Measurements from ENCODE around the gene CBLB. TPM values are rescaled to one million over a fixed set of nuclear protein-coding genes. Genes with fewer than 3 reads are reported as not detected.

CBLB gene
- total and polyA plus RNA-seq, 4 experiments from 2014 or later: 17.0 to 106 (median 66.6) TPM

GRCh38 chr3:105850593-105850992, 18.2 kb downstream of the CBLB start:
- peaks cover 39% of the 10 kb centered on the region for H3K4me1 ChIP-seq (ENCODE audit: insufficient read depth, low read length)
- H3K27ac ChIP-seq (ENCODE audit: low read depth, low read length): no peak overlapping the region
- H3K9me3 ChIP-seq (ENCODE audit: control insufficient read depth in 1 of 2, low read length in 2 of 2): no peaks in the 10 kb centered on the region
- H3K4me3 Mint-ChIP-seq: peak overlapping the region in 1 of 8 donors; percentile 50
- H3K36me3 ChIP-seq (ENCODE audit: insufficient read depth, low read length): peaks cover 6% of the 10 kb centered on the region
- H3K27me3 ChIP-seq (ENCODE audit: insufficient read depth, low read length): no peaks in the 10 kb centered on the region
- ChIA-PET CTCF (ENCODE audit: partially characterized antibody) (no interaction called here), POLR2A (ENCODE audit: partially characterized antibody) (no interaction called here)
- H3K27ac Mint-ChIP-seq: peak overlapping the region in 1 of 7 donors; percentile 46
- no peak overlapping the region for H3K4me3 ChIP-seq (ENCODE audit: low read length in 2 of 2)
- peaks cover 53 to 61% of the 10 kb centered on the region in 2 donors for H3K36me3 Mint-ChIP-seq
- peaks cover 47 to 65% (median 58%) of the 10 kb centered on the region in 4 donors for H3K4me1 Mint-ChIP-seq
- H3K27me3 Mint-ChIP-seq: no peaks in the 10 kb centered on the region
- H3K9me3 Mint-ChIP-seq: peaks cover 0 to 3% (median 0%) of the 10 kb centered on the region in 8 donors
- no peak for DNase-seq
- intact Hi-C loops (cut with micrococcal nuclease): no loop called here

- Histone ChIP-seq H3K4me1 (ENCODE audit: insufficient read depth, low read length) (peaks cover 56% of the 10 kb centered on the region), H3K36me3 (ENCODE audit: insufficient read depth, low read length) (peaks cover 6% of the 10 kb centered on the region), H3K27me3 (ENCODE audit: insufficient read depth, low read length) (no peaks in the 10 kb centered on the region), H3K4me3 (ENCODE audit: low read length in 2 of 2) (no peak overlapping the region), H3K27ac (ENCODE audit: low read depth, low read length) (no peak overlapping the region), H3K9me3 (ENCODE audit: control insufficient read depth in 1 of 2, low read length in 2 of 2) (no peaks in the 10 kb centered on the region)
- Mint-ChIP-seq H3K4me1 (peaks cover 45 to 69% (median 57%) of the 10 kb centered on the region in 4 donors), H3K9me3 (peaks cover 0 to 3% (median 0%) of the 10 kb centered on the region in 8 donors), H3K4me3 (peak overlapping the region in 2 of 8 donors; percentile 29 to 43), H3K36me3 (peaks cover 44 to 55% of the 10 kb centered on the region in 2 donors), H3K27ac (peak overlapping the region in 2 of 7 donors; percentile 14 to 35), H3K27me3 (no peaks in the 10 kb centered on the region)
- intact Hi-C loops (cut with micrococcal nuclease): loop anchor here (2.0 kb wide), 1 partner anchor 18 kb away; no protein-coding TSS in a partner anchor
- ChIA-PET POLR2A (ENCODE audit: partially characterized antibody) (interaction anchor here (0.5 to 1.0 kb wide), 4 partner anchors 12 to 66 kb away, joined by 3 read pairs; no protein-coding TSS in a partner anchor), CTCF (ENCODE audit: partially characterized antibody) (interaction anchor here (1.5 kb wide), 1 partner anchor 15 kb away, joined by 3 read pairs; no protein-coding TSS in a partner anchor)
- DNase-seq: no peak
Observed at GRCh38 chr3:105848821-105849220, 20.0 kb downstream of the CBLB start.

DNA sequence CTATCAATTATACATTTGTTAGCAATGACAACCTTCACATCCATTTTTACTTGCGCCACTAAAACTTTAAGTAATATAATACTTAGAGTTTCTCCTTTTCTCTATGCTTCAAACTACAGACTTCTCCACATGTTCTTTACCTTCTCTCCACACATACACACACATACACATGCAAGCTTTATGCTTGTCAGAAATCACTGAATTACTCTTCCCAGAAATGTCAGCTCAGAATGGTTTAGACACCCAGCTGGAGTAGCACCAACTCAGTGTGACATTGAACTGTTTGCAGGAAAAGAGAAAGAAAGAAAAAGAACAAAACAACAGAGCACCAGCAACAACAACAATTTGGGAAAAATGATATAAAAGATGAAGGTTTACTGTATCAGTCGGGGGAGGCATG, 20.9 kb downstream of the CBLB start:
- Mint-ChIP-seq H3K9me3 (peaks cover 0 to 3% (median 0%) of the 10 kb centered on the region in 8 donors), H3K27me3 (no peaks in the 10 kb centered on the region), H3K36me3 (peaks cover 38 to 49% of the 10 kb centered on the region in 2 donors), H3K4me3 (peak overlapping the region in 4 of 8 donors; percentile 12 to 77 (median 37)), H3K27ac (peak overlapping the region in 6 of 7 donors; percentile 8 to 62 (median 25)), H3K4me1 (peaks cover 43 to 64% (median 52%) of the 10 kb centered on the region in 4 donors)
- no peaks in the 10 kb centered on the region for H3K27me3 ChIP-seq (ENCODE audit: insufficient read depth, low read length)
- H3K27ac ChIP-seq (ENCODE audit: low read depth, low read length): no peak overlapping the region
- DNase-seq: no peak
- no peak overlapping the region for H3K4me3 ChIP-seq (ENCODE audit: low read length in 2 of 2)
- H3K9me3 ChIP-seq (ENCODE audit: control insufficient read depth in 1 of 2, low read length in 2 of 2): no peaks in the 10 kb centered on the region
- ChIA-PET POLR2A (ENCODE audit: partially characterized antibody) (interaction anchor here (0.8 to 0.9 kb wide), 2 partner anchors 11 to 20 kb away, joined by 3 read pairs; no protein-coding TSS in a partner anchor), CTCF (ENCODE audit: partially characterized antibody) (interaction anchor here (1.3 to 1.5 kb wide), 2 partner anchors 11 to 16 kb away, joined by 3 to 4 read pairs; no protein-coding TSS in a partner anchor)
- peaks cover 56% of the 10 kb centered on the region for H3K4me1 ChIP-seq (ENCODE audit: insufficient read depth, low read length)
- peaks cover under 1% of the 10 kb centered on the region for H3K36me3 ChIP-seq (ENCODE audit: insufficient read depth, low read length)
- intact Hi-C loops (cut with micrococcal nuclease): loop anchor here (2.0 kb wide), 1 partner anchor 19 kb away; no protein-coding TSS in a partner anchor

DNA sequence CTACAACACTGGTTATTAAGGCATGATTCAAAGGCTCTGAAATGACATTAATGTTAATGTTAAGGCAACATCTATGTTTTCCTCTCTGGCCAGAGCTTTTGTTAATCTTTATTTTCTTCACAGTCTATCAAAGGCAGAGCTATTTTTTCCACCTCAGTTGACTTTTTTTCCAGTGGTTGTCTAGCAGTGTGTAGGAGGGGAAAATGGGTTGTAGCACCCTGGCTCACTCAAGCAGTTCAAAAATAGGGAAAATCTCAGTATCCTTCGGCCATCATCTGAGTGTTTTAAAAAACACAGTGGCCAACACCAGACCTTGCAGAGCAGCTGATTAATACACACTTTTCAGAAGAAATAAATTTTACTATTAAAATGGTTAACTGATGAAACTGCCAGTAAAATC, 21.4 kb downstream of the CBLB start:
- Histone ChIP-seq H3K27me3 (ENCODE audit: insufficient read depth, low read length) (no peaks in the 10 kb centered on the region), H3K27ac (ENCODE audit: low read depth, low read length) (no peak overlapping the region), H3K4me3 (ENCODE audit: low read length in 2 of 2) (no peak overlapping the region), H3K36me3 (ENCODE audit: insufficient read depth, low read length) (no peaks in the 10 kb centered on the region), H3K9me3 (ENCODE audit: control insufficient read depth in 1 of 2, low read length in 2 of 2) (no peaks in the 10 kb centered on the region), H3K4me1 (ENCODE audit: insufficient read depth, low read length) (peaks cover 56% of the 10 kb centered on the region)
- Mint-ChIP-seq H3K4me1 (peaks cover 43 to 65% (median 52%) of the 10 kb centered on the region in 4 donors), H3K4me3 (peak overlapping the region in 5 of 8 donors; percentile 20 to 77 (median 58)), H3K9me3 (peaks cover 0 to 3% (median 0%) of the 10 kb centered on the region in 8 donors), H3K27ac (peak overlapping the region; percentile 13 to 59 (median 50)), H3K27me3 (no peaks in the 10 kb centered on the region), H3K36me3 (peaks cover 37 to 46% of the 10 kb centered on the region in 2 donors)
- intact Hi-C loops (cut with micrococcal nuclease): no loop called here
- ChIA-PET CTCF (ENCODE audit: partially characterized antibody) (interaction anchor here (1.3 to 1.5 kb wide), 2 partner anchors 11 to 17 kb away, joined by 3 to 4 read pairs; no protein-coding TSS in a partner anchor), POLR2A (ENCODE audit: partially characterized antibody) (interaction anchor here (0.9 kb wide), 1 partner anchor 20 kb away, joined by 3 read pairs; no protein-coding TSS in a partner anchor)
- no peak for DNase-seq

GRCh38 chr3:105846809-105847208, 22.0 kb downstream of the CBLB start:
- intact Hi-C loops (cut with micrococcal nuclease): no loop called here

DNA sequence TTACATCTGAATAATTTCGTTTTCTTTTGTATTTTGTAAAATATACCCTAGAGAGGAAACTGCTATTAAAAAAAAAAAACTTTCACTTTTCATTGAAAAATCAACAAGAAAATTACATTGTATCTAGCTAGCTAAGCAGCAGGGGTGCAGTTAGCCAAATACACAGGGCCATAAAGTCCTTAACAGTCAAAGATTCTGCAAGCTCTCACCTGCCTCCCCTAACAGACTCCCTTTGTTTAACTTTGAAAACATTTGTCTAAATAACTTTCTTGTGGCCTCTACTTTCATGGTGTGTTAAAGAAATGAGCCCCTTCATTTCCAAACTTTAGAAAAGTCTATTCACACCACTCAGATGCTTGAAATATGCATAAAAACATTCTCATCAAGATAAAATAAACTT, 23.3 kb downstream of the CBLB start:
- Histone ChIP-seq H3K27ac (ENCODE audit: low read depth, low read length) (no peak overlapping the region), H3K4me3 (ENCODE audit: low read length in 2 of 2) (no peak overlapping the region), H3K9me3 (ENCODE audit: control insufficient read depth in 1 of 2, low read length in 2 of 2) (no peaks in the 10 kb centered on the region), H3K36me3 (ENCODE audit: insufficient read depth, low read length) (no peaks in the 10 kb centered on the region), H3K4me1 (ENCODE audit: insufficient read depth, low read length) (peaks cover 56% of the 10 kb centered on the region), H3K27me3 (ENCODE audit: insufficient read depth, low read length) (no peaks in the 10 kb centered on the region)
- Mint-ChIP-seq H3K27ac (peak overlapping the region in 5 of 7 donors; percentile 2 to 52 (median 14)), H3K4me1 (peaks cover 37 to 61% (median 45%) of the 10 kb centered on the region in 4 donors), H3K9me3 (peaks cover 0 to 4% (median 0%) of the 10 kb centered on the region in 8 donors), H3K36me3 (peaks cover 35 to 42% of the 10 kb centered on the region in 2 donors), H3K4me3 (peak overlapping the region in 2 of 8 donors; percentile 39 to 51), H3K27me3 (no peaks in the 10 kb centered on the region)
- intact Hi-C loops (cut with micrococcal nuclease): no loop called here
- CTCF ChIA-PET (ENCODE audit: partially characterized antibody): interaction anchor here (1.2 kb wide), 1 partner anchor 23 kb away, joined by 5 read pairs; the partner anchor contains the start of gene CBLB
- POLR2A ChIA-PET (ENCODE audit: partially characterized antibody): interaction anchor here (0.6 to 1.3 kb wide), 4 partner anchors 22 to 221 kb away, joined by 3 to 6 read pairs (median 4); partner anchors contain the start of gene CBLB
- DNase-seq: no peak

More at GRCh38 chr3:105846809-105847208, 22.0 kb downstream of the CBLB start:
- Mint-ChIP-seq H3K27me3 (no peaks in the 10 kb centered on the region), H3K9me3 (peaks cover 0 to 3% (median 0%) of the 10 kb centered on the region in 8 donors), H3K4me1 (peaks cover 43 to 71% (median 52%) of the 10 kb centered on the region in 4 donors), H3K4me3 (peak overlapping the region in 4 of 8 donors; percentile 4 to 77 (median 23)), H3K27ac (peak overlapping the region in 2 of 7 donors; percentile 32 to 50), H3K36me3 (peaks cover 42 to 49% of the 10 kb centered on the region in 2 donors)
- no peak overlapping the region for H3K4me3 ChIP-seq (ENCODE audit: low read length in 2 of 2)
- H3K27me3 ChIP-seq (ENCODE audit: insufficient read depth, low read length): no peaks in the 10 kb centered on the region
- no peak overlapping the region for H3K27ac ChIP-seq (ENCODE audit: low read depth, low read length)
- no peaks in the 10 kb centered on the region for H3K9me3 ChIP-seq (ENCODE audit: control insufficient read depth in 1 of 2, low read length in 2 of 2)
- ChIA-PET POLR2A (ENCODE audit: partially characterized antibody) (no interaction called here), CTCF (ENCODE audit: partially characterized antibody) (interaction anchor here (1.3 kb wide), 1 partner anchor 10 kb away, joined by 4 read pairs; no protein-coding TSS in a partner anchor)
- H3K36me3 ChIP-seq (ENCODE audit: insufficient read depth, low read length): no peaks in the 10 kb centered on the region
- DNase-seq: no peak
- H3K4me1 ChIP-seq (ENCODE audit: insufficient read depth, low read length): peaks cover 56% of the 10 kb centered on the region

- POLR2A ChIA-PET (ENCODE audit: partially characterized antibody): no interaction called here
Observed at GRCh38 chr3:105844704-105845103, 24.1 kb downstream of the CBLB start.

More at GRCh38 chr3:105844704-105845103, 24.1 kb downstream of the CBLB start:
- intact Hi-C loops (cut with micrococcal nuclease): no loop called here
- peaks cover 59% of the 10 kb centered on the region for H3K4me1 ChIP-seq (ENCODE audit: insufficient read depth, low read length)
- Mint-ChIP-seq H3K4me3 (no peak overlapping the region), H3K4me1 (peaks cover 41 to 64% (median 49%) of the 10 kb centered on the region in 4 donors), H3K36me3 (peaks cover 39 to 44% of the 10 kb centered on the region in 2 donors), H3K9me3 (peaks cover 0 to 4% (median 0%) of the 10 kb centered on the region in 8 donors), H3K27me3 (no peaks in the 10 kb centered on the region), H3K27ac (peak overlapping the region in 2 of 7 donors; percentile 18 to 25)
- no peak overlapping the region for H3K27ac ChIP-seq (ENCODE audit: low read depth, low read length)
- H3K36me3 ChIP-seq (ENCODE audit: insufficient read depth, low read length): no peaks in the 10 kb centered on the region
- no peaks in the 10 kb centered on the region for H3K9me3 ChIP-seq (ENCODE audit: control insufficient read depth in 1 of 2, low read length in 2 of 2)
- no peaks in the 10 kb centered on the region for H3K27me3 ChIP-seq (ENCODE audit: insufficient read depth, low read length)
- CTCF ChIA-PET (ENCODE audit: partially characterized antibody): interaction anchor here (1.2 kb wide), 1 partner anchor 24 kb away, joined by 5 read pairs; the partner anchor contains the start of gene CBLB
- H3K4me3 ChIP-seq (ENCODE audit: low read length in 2 of 2): no peak overlapping the region
- no peak for DNase-seq
